Upper lobe of right lung (tissue), 1 donor: ENCODE data around the gene RASIP1. TPM values are rescaled to one million over a fixed set of nuclear protein-coding genes. Genes with fewer than 3 reads are reported as not detected.

Source experiments
- ATAC-seq: fragments of 200-7000 bp; cut with Tn5 transposase; one replicate; pipeline ENCODE4 v1.9.1; 2020; ENCODE audit warnings: mild to moderate bottlenecking, moderate library complexity
- DNase-seq: peaks from one replicate; pipeline ENCODE4 v3.0.0-alpha.2; 2020
- H3K27ac ChIP-seq: fragments of 200-600 bp; one replicate; pipeline ENCODE4 v1.8.0; 2022
- H3K27me3 ChIP-seq: fragments of 200-600 bp; one replicate; pipeline ENCODE4 v1.8.0; 2022; ENCODE audit warnings: mild to moderate bottlenecking
- H3K36me3 ChIP-seq: fragments of 200-600 bp; one replicate; pipeline ENCODE4 v1.8.0; 2022
- H3K4me1 ChIP-seq: fragments of 200-600 bp; one replicate; pipeline ENCODE4 v1.8.0; 2022
- H3K4me3 ChIP-seq: fragments of 200-600 bp; one replicate; pipeline ENCODE4 v1.8.0; 2022; ENCODE audit warnings: mild to moderate bottlenecking
- H3K9me3 ChIP-seq: fragments of 200-600 bp; one replicate; pipeline ENCODE4 v1.8.0; 2022
- intact Hi-C: fragments of 100-400 bp; cut with DNase I; formaldehyde crosslinking; loops from one replicate; pipeline ENCODE4 v1.11.0; 2022
- total RNA-seq: library from RNA; stranded (reverse); fragmentation: NEBNext Ultra II Directional; extraction: Animal tissue kit (Norgen Biotek cat#: 25700); gene quantifications from one replicate; pipeline ENCODE4 v1.2.1, GENCODE V29; 2021
- TF ChIP-seq, protein P1 (sequence below): fragments of 200-600 bp; IDR thresholded peaks from one replicate; pipeline ENCODE4 v1.8.0; 2022; ENCODE audit warnings: antibody characterized with exemption
- donor health status: DM: no; HTN: yes; CAD: no; lungs with severe emphysema.

Gene RASIP1
- total RNA-seq, 1 donor from 2014 or later, result 54.5 TPM

DNA sequence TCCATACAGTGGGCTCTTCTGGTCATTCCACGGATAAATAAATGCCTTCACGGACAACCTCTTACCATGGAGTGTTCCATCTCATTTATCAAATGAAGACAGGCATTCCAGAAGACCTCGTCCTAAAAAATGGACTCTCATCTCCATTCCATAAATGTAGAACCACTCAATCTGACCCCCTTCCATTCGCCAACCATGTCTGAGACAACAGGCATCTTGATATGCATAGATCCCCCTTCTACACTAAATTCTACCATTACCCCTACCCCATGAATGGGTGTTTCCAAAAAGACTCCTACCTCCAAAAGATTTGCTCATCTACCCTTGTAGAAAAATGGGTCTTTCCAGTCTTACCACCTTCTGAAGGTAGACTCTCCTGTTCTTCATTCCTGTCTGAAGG is 9.0 kb downstream of the RASIP1 start:
- intact Hi-C loops, result no loop called here
- DNase-seq (no peak), ATAC-seq (no peak)
- Histone ChIP-seq H3K9me3 (no peaks in the 10 kb centered on the region), H3K36me3 (no peaks in the 10 kb centered on the region), H3K27me3 (no peaks in the 10 kb centered on the region), H3K4me1 (peaks cover 9% of the 10 kb centered on the region), H3K4me3 (no peak overlapping the region), H3K27ac (no peak overlapping the region)
- TF ChIP-seq, protein P1, sequence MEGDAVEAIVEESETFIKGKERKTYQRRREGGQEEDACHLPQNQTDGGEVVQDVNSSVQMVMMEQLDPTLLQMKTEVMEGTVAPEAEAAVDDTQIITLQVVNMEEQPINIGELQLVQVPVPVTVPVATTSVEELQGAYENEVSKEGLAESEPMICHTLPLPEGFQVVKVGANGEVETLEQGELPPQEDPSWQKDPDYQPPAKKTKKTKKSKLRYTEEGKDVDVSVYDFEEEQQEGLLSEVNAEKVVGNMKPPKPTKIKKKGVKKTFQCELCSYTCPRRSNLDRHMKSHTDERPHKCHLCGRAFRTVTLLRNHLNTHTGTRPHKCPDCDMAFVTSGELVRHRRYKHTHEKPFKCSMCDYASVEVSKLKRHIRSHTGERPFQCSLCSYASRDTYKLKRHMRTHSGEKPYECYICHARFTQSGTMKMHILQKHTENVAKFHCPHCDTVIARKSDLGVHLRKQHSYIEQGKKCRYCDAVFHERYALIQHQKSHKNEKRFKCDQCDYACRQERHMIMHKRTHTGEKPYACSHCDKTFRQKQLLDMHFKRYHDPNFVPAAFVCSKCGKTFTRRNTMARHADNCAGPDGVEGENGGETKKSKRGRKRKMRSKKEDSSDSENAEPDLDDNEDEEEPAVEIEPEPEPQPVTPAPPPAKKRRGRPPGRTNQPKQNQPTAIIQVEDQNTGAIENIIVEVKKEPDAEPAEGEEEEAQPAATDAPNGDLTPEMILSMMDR, result no peak

DNA sequence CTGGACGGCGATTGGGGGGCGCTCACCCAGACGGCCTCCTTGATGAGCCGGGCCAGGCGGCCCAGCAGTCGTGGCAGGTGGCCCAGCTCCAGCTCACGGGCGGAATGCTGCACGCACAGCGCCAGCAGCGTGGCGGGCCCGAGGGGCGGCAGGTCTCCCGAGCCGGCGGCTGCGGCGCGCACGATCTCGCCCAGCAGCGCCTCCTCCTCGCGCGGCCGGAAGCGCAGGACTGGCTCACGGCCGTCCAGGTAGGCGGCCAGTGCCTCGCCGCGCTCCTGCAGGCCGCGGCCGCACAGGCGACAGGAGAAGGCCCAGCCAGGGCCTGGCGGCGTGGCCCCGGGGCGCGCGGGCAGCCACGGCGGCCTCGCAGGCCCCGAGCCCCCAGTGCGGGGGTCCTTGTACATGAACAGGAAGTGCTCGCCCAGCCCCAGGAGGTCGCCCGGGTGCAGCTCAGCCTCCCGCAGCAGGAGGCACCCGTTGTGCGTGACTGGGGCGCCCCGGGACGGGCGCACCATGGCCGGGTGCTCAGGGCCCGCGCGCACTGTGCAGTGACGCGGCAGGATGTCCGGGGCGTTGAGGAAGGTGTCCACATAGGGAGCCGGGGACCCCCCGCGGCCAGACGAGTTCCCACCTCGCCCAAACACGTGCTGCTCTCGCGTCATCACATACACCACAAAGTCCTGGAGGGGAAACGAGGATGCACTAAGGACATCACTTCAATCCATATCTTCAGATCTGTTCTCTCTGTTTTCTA is 11.3 kb downstream of the RASIP1 start:
- Histone ChIP-seq H3K27me3 (no peaks in the 10 kb centered on the region), H3K4me3 (no peak overlapping the region), H3K4me1 (peaks cover 24% of the 10 kb centered on the region), H3K9me3 (no peaks in the 10 kb centered on the region), H3K36me3 (no peaks in the 10 kb centered on the region), H3K27ac (no peak overlapping the region)
- peak; percentile 31 for ATAC-seq
- intact Hi-C loops, result no loop called here
- no peak for DNase-seq
- TF ChIP-seq, protein P1, result no peak

DNA sequence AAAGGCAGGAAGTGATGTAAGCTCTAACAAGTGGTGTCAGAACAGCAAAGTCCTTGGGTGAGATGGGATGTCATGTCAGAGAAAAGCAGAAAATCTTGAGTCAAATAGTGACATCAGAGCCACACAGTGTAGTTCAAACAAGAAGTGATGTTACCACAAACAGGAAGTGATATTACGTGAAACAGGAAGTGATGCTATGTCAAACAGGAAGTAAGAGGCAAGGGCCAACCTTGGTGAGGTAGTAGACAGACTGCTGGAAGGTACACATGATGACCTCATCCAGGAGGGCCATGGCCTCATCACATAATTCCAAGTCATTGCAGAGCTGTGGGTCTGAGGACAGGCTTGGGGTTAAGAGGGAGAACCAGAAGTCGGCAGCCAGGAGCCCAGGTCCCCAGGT is 13.9 kb downstream of the RASIP1 start:
- DNase-seq, result no peak
- peak; percentile 21 for ATAC-seq
- Histone ChIP-seq H3K27ac (peak overlapping the region; percentile 74), H3K36me3 (no peaks in the 10 kb centered on the region), H3K4me1 (peaks cover 31% of the 10 kb centered on the region), H3K9me3 (no peaks in the 10 kb centered on the region), H3K27me3 (no peaks in the 10 kb centered on the region), H3K4me3 (no peak overlapping the region)
- intact Hi-C loops, result no loop called here
- TF ChIP-seq, protein P1, result no peak

DNA sequence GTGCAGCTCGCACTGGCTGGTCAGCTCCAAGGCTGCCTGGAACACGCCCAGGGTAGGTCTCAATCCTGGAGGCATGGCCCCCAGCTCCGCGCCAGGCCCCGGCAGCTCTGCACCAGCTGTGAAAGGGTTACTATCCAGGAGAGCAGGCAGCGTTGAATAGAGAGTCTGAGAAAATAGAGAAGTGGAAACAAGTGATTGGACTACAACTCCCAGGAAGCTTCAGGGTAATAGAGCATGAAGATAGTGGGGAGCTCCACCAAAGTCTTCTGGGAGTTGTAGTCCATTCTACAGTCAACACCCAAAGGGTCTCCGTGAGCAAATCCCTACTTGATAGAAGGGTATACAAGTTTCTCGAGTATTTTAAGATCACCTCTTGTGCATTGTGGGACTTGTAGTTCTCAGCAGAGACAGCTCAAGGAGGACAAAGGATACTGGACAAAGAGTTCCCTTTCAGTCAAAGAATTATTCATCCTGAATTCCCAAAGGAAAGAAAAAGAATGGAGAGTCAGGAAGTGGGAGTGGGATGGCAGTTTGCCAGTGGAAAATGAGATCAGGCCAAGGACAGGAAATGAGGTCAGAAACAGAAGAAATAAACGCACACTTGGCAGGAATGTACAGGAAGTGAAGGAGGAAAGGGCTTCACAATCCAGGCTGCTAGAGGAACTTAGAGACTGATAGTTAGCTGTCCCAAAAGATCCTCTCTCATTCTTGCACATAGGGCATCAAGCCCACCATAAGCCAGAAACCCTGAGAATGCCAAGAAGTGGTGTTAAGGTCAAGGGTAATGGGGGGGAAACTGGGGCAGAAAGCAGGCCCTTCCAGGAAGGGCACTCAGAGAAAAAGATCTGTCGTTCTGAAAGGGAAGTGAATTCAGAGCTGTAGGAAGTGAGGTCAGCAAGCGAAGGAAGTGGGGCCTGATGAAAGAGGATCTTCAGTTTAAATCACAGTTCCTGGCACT is 15.3 kb downstream of the RASIP1 start:
- Histone ChIP-seq H3K27me3 (no peaks in the 10 kb centered on the region), H3K27ac (peak overlapping the region; percentile 74), H3K4me3 (no peak overlapping the region), H3K36me3 (no peaks in the 10 kb centered on the region), H3K4me1 (peaks cover 33% of the 10 kb centered on the region), H3K9me3 (no peaks in the 10 kb centered on the region)
- DNase-seq, result no peak
- ATAC-seq, result peak; percentile 12
- intact Hi-C loops, result no loop called here
- TF ChIP-seq, protein P1, result no peak

DNA sequence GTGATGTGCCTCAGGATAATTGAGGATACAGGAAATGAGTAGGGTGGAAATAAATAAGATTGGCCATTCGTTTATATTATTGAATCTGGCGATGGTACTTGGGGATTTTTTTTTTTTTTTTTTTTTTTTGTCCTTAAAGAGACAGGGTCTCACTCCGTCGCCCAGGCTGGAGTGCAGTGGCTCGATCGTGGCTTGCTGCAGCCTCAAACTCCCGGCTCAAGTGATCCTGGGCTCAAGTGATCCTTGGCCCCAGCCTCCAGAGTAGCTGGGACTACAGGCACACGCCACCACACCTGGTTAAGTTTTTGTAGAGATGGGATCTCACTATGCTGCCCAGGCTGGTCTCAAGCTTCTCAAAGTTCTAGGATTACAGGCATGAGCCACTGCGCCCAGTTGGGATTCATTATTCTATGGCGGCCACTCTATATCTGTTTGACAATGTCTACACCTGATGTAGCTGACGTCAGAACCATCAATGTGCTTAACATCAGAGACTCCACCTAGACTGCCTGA is 18.2 kb downstream of the RASIP1 start:
- H3K4me3 ChIP-seq, result no peak overlapping the region
- H3K4me1 ChIP-seq, result peaks cover 35% of the 10 kb centered on the region
- no peaks in the 10 kb centered on the region for H3K36me3 ChIP-seq
- no peak for ATAC-seq
- no peaks in the 10 kb centered on the region for H3K9me3 ChIP-seq
- TF ChIP-seq, protein P1, result no peak
- intact Hi-C loops, result no loop called here
- H3K27ac ChIP-seq, result no peak overlapping the region
- no peak for DNase-seq
- H3K27me3 ChIP-seq, result no peaks in the 10 kb centered on the region
